ENCODE results near the gene RAD51B.

DNA sequence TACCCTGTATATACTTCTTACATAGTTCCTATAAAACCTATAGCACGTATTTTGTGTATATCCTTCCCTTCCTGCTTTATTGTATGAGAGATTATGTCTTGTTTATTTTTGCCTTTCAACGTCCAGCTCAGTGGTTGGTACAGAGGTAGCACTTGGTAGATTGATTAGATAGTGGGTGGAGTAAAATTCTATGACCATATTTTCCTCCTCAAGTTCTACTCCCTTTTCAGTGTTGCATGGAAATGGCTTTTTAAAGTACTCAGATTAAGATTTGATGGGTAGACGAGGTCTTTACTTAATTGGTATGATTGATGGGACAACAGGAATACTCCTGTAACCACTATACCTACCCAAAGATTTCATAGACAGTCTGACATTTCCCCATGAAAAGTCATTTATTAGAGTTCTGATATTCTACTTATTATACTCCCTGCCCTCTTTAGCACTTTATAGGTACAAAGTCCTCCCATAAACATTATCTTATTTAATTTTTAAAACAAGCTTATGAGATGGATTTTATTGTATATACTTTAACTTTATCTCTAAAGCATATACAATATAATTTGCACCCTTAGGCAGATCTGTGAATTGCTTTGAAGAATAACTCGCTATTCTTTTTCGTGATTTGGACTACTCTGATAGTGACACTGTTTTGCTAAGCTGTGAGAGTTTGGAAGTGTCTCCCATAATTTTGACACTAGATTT is 348.0 kb downstream of the RAD51B start:
- TF ChIP-seq, protein P1, sequence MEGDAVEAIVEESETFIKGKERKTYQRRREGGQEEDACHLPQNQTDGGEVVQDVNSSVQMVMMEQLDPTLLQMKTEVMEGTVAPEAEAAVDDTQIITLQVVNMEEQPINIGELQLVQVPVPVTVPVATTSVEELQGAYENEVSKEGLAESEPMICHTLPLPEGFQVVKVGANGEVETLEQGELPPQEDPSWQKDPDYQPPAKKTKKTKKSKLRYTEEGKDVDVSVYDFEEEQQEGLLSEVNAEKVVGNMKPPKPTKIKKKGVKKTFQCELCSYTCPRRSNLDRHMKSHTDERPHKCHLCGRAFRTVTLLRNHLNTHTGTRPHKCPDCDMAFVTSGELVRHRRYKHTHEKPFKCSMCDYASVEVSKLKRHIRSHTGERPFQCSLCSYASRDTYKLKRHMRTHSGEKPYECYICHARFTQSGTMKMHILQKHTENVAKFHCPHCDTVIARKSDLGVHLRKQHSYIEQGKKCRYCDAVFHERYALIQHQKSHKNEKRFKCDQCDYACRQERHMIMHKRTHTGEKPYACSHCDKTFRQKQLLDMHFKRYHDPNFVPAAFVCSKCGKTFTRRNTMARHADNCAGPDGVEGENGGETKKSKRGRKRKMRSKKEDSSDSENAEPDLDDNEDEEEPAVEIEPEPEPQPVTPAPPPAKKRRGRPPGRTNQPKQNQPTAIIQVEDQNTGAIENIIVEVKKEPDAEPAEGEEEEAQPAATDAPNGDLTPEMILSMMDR (IDR thresholded peaks at IDR 0.05): no peak
- no peak for TF ChIP-seq POLR2A (IDR thresholded peaks at IDR 0.05)
